ENCODE results near the gene POLRMT. TPM values are rescaled to one million over a fixed set of nuclear protein-coding genes. Genes with fewer than 3 reads are reported as not detected.

Gene POLRMT
- 23.2 and 25.5 TPM in 2 replicates for total RNA-seq

- DNase-seq (ENCODE audit: low read depth): peak; percentile 98
- no peak for TF ChIP-seq CTCF (IDR thresholded peaks at IDR 0.05; ENCODE audit: insufficient read depth, low read depth, low read length)
- peak within 1 kb of the TSS; percentile 90 for H3K4me3 ChIP-seq (ENCODE audit: low read depth, low read length)
These were observed at the start of gene POLRMT for GRCh38 chr19:633068-633785. TSS of gene POLRMT (minus strand) at chr19:633537. CDS start at chr19:633512, 25 bp downstream.

- no peak for TF ChIP-seq CTCF (IDR thresholded peaks at IDR 0.05; ENCODE audit: insufficient read depth, low read depth, low read length)
- H3K4me3 ChIP-seq (ENCODE audit: low read depth, low read length): no peak overlapping the region
- no peak for DNase-seq (ENCODE audit: low read depth)
These were observed 49.5 kb upstream of the POLRMT start for GRCh38 chr19:682678-683320.

DNA sequence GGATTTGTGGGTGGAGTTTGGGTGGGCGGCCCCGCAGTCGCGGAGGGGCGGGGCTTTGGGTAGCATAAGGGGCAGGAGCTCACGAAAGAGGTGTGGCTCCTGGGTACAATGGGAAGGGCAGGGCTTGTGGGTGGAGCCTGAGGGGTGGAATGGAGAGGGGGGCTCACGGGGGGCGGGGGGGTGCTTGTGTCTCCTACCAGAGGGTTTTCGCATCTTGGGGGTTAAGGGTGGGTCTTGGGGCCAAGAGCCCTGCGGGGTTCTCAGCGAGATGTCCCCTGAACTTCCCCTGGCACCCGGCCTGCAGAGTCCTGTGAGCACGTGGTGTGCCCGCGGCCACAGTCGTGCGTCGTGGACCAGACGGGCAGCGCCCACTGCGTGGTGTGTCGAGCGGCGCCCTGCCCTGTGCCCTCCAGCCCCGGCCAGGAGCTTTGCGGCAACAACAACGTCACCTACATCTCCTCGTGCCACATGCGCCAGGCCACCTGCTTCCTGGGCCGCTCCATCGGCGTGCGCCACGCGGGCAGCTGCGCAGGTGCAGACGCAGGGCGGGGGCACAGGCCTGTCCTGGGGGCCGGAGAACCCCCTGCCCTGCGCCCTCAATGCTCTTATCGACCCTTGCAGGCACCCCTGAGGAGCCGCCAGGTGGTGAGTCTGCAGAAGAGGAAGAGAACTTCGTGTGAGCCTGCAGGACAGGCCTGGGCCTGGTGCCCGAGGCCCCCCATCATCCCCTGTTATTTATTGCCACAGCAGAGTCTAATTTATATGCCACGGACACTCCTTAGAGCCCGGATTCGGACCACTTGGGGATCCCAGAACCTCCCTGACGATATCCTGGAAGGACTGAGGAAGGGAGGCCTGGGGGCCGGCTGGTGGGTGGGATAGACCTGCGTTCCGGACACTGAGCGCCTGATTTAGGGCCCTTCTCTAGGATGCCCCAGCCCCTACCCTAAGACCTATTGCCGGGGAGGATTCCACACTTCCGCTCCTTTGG is 48.0 kb upstream of the POLRMT start:
- DNase-seq (ENCODE audit: low read depth): no peak
- TF ChIP-seq CTCF (IDR thresholded peaks at IDR 0.05; ENCODE audit: insufficient read depth, low read depth, low read length): no peak
- H3K4me3 ChIP-seq (ENCODE audit: low read depth, low read length): peak overlapping the region; percentile 54

- peak; percentile 27 for TF ChIP-seq CTCF (IDR thresholded peaks at IDR 0.05; ENCODE audit: insufficient read depth, low read depth, low read length)
- peak; percentile 99 for DNase-seq (ENCODE audit: low read depth)
- H3K4me3 ChIP-seq (ENCODE audit: low read depth, low read length): peak overlapping the region; percentile 60
These were observed 47.1 kb upstream of the POLRMT start for GRCh38 chr19:680287-681028.

DNA sequence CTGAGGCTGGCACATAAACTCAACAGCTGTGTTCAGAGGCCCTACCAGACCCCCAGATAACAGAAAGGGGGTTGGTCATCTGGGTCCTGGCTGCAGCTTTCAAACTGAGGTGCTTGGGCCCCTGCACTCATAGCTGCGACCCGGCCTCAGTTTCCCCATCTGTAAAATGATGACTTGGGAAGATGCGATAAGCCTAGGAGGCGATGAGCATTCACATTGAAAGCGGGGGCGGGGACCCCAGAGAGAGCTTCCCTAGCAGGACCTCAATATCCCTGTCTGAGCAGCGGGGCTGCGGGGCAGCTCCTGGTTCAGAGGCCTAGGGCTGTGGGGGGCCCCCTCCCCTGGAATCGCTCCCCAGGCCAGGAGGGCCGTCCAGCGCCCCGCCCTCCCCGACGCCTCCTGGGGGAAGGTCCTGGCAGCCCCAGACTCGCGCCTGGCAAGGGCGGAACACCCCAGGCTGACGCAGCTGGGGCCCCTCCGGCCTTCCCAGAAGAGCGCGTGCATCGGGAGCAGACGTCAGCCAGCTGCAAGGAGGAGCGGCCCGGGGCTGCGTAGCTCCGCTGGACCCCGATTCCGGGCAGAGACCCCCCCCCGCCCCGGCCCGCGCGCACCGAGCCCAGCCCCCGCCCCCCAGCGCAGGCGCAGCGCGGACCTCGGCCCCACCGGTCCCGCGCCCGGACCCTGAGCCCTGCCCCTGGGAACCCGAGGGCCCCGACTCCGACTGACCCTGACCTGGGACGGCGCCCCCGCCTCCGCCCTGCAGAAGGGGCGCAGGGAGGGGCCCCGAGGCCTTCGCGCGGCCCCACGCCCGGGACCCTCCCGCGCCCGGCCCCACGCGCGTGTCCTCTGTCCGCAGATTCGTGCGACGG is 46.3 kb upstream of the POLRMT start:
- peak overlapping the region; percentile 60 for H3K4me3 ChIP-seq (ENCODE audit: low read depth, low read length)
- peak; percentile 91 for DNase-seq (ENCODE audit: low read depth)
- TF ChIP-seq CTCF (IDR thresholded peaks at IDR 0.05; ENCODE audit: insufficient read depth, low read depth, low read length): no peak

Data from fibroblast of villous mesenchyme (primary cell).